Measurements from ENCODE around the gene ZNF267.

Gene ZNF267

DNA sequence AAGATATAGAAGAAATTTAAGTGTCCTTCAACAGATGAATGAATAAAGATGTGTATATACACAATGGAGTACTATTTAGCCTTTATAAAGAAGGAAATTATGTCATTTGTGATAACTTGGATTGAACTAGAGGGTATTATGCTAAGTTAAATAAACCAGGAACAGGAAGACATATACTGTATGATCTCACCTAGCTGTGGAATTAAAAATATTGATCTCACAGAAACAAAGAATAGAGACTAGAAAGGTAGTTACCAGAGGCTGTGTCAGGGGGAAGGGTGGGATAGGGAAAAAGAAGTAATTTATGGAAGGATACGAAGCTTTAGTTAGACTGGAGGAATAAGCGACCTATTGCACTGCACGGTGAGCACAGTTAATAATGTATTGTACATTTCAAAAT, 5.4 kb upstream of the ZNF267 start:
- Histone ChIP-seq H3K9ac (ENCODE audit: low read depth, low read length) (no peak overlapping the region), H4K20me1 (ENCODE audit: insufficient read depth, low read length) (no peaks in the 10 kb centered on the region), H3K27me3 (ENCODE audit: insufficient read depth, low read length, poor library complexity) (peaks cover 10% of the 10 kb centered on the region), H3K4me2 (ENCODE audit: insufficient read depth, low read length) (no peak overlapping the region), H2AFZ (ENCODE audit: low read depth, low read length) (no peak overlapping the region), H3K4me3 (ENCODE audit: low read depth in 1 of 2, low read length in 2 of 2) (no peak overlapping the region), H3K4me1 (ENCODE audit: insufficient read depth, low read length) (peaks cover 24% of the 10 kb centered on the region), H3K36me3 (ENCODE audit: insufficient read depth, low read length) (no peaks in the 10 kb centered on the region), H3K27ac (ENCODE audit: low read length) (no peak overlapping the region), H3K79me2 (ENCODE audit: insufficient read depth, low read length) (peaks cover 2% of the 10 kb centered on the region; the same call in 1 of the 2 replicates), H3K9me3 (ENCODE audit: insufficient read depth, low read length, severe bottlenecking) (no peaks in the 10 kb centered on the region)
- DNase-seq = no peak
- TF ChIP-seq, protein P1, sequence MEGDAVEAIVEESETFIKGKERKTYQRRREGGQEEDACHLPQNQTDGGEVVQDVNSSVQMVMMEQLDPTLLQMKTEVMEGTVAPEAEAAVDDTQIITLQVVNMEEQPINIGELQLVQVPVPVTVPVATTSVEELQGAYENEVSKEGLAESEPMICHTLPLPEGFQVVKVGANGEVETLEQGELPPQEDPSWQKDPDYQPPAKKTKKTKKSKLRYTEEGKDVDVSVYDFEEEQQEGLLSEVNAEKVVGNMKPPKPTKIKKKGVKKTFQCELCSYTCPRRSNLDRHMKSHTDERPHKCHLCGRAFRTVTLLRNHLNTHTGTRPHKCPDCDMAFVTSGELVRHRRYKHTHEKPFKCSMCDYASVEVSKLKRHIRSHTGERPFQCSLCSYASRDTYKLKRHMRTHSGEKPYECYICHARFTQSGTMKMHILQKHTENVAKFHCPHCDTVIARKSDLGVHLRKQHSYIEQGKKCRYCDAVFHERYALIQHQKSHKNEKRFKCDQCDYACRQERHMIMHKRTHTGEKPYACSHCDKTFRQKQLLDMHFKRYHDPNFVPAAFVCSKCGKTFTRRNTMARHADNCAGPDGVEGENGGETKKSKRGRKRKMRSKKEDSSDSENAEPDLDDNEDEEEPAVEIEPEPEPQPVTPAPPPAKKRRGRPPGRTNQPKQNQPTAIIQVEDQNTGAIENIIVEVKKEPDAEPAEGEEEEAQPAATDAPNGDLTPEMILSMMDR (IDR thresholded peaks at IDR 0.05; ENCODE audit: borderline replicate concordance, extremely low read depth, low read length, poor library complexity, severe bottlenecking) = no peak
- no peak for TF ChIP-seq EZH2 (IDR thresholded peaks at IDR 0.05; ENCODE audit: borderline replicate concordance, low read depth, low read length, severe bottlenecking)
- ATAC-seq (ENCODE audit: insufficient read depth, low read depth) = no peak

DNA sequence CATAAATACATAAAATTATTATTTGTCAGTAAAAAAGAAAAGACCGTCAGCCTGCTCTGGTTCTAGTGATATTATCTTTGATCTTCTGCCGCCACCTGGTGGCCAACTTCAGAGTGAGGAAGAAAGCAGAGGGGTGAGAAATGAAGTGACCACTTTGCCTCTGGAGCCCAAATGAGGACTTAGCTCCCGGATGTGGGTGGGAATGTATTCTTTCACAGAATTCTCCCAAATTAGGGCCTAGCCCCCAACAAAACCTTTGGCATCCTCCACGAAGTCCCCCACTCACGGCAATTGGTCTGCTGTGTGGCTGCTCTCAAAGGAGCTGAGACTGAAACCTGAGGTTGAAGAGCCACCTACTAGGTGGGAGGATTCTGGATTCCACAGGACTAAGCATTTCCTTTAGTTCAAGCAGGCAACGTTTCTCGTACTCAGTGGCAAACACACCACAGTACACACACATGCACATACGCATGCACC, 4.9 kb upstream of the ZNF267 start:
- Histone ChIP-seq H3K9me3 (ENCODE audit: insufficient read depth, low read length, severe bottlenecking) (no peaks in the 10 kb centered on the region), H3K79me2 (ENCODE audit: insufficient read depth, low read length) (peaks cover 5% of the 10 kb centered on the region), H4K20me1 (ENCODE audit: insufficient read depth, low read length) (no peaks in the 10 kb centered on the region), H3K4me3 (ENCODE audit: low read depth in 1 of 2, low read length in 2 of 2) (peak overlapping the region in 1 of 2 experiments; percentile 42; a peak in 2 of 4 replicates), H3K4me1 (ENCODE audit: insufficient read depth, low read length) (peaks cover 26% of the 10 kb centered on the region), H3K27me3 (ENCODE audit: insufficient read depth, low read length, poor library complexity) (peaks cover 7% of the 10 kb centered on the region), H3K27ac (ENCODE audit: low read length) (peak overlapping the region; percentile 62), H3K36me3 (ENCODE audit: insufficient read depth, low read length) (peaks cover under 1% of the 10 kb centered on the region; the same call in 1 of the 2 replicates), H2AFZ (ENCODE audit: low read depth, low read length) (peak overlapping the region; percentile 58), H3K9ac (ENCODE audit: low read depth, low read length) (peak overlapping the region; percentile 40), H3K4me2 (ENCODE audit: insufficient read depth, low read length) (peak overlapping the region; percentile 62)
- peak; percentile 72 for ATAC-seq (ENCODE audit: insufficient read depth, low read depth)
- peak; percentile 78 for DNase-seq
- TF ChIP-seq, protein P1 (IDR thresholded peaks at IDR 0.05; ENCODE audit: borderline replicate concordance, extremely low read depth, low read length, poor library complexity, severe bottlenecking) = peak; percentile 86
- TF ChIP-seq EZH2 (IDR thresholded peaks at IDR 0.05; ENCODE audit: borderline replicate concordance, low read depth, low read length, severe bottlenecking) = no peak

DNA sequence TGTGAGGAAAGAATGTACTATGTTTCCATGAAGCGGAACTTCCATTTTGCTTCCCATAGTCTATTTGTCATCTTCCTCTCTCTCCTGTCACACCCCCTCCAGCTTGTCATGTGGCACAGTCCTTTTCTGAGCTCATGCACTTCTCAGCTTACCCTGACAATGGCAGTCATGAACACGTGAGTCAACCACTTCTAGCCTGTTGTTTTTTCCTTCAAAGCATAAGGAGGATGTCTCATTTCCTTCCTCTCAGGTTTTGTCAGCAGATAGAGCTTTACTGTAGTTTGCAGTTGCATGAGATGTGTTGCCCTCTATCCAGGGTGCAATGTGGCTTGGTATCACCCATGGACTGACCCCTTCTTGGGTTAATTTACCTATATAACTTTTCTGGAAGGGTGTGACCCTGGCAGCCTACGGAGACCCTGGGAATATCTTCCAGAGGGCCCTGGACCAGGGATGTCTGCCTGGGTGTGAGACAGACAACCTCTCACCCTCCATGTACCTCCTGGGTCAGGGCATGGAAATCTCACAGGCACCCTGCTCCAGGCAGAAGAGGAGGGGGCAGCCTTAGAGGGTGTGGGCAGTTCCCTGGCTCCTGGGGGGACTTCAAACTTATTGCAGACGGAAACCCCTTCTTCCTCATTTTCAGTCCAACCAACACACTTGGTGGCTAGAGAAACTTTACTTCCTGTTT, 4.0 kb upstream of the ZNF267 start:
- Histone ChIP-seq H3K27ac (ENCODE audit: low read length) (peak overlapping the region; percentile 79), H3K9ac (ENCODE audit: low read depth, low read length) (peak overlapping the region; percentile 28), H3K79me2 (ENCODE audit: insufficient read depth, low read length) (peaks cover 14% of the 10 kb centered on the region), H3K36me3 (ENCODE audit: insufficient read depth, low read length) (peaks cover 4% of the 10 kb centered on the region; the same call in 1 of the 2 replicates), H4K20me1 (ENCODE audit: insufficient read depth, low read length) (peaks cover 1% of the 10 kb centered on the region; the same call in 1 of the 2 replicates), H3K27me3 (ENCODE audit: insufficient read depth, low read length, poor library complexity) (no peaks in the 10 kb centered on the region), H3K4me3 (ENCODE audit: low read depth in 1 of 2, low read length in 2 of 2) (0 out of 4 replicates have a peak overlapping the region, but pooled peaks of 1 of the 2 experiments have one; percentile 23), H2AFZ (ENCODE audit: low read depth, low read length) (peak overlapping the region; percentile 67), H3K9me3 (ENCODE audit: insufficient read depth, low read length, severe bottlenecking) (no peaks in the 10 kb centered on the region), H3K4me2 (ENCODE audit: insufficient read depth, low read length) (peak overlapping the region; percentile 62; the same call in 1 of the 2 replicates), H3K4me1 (ENCODE audit: insufficient read depth, low read length) (peaks cover 29% of the 10 kb centered on the region)
- ATAC-seq (ENCODE audit: insufficient read depth, low read depth) (peak; percentile 64), DNase-seq (peak; percentile 74)
- TF ChIP-seq, protein P1 (IDR thresholded peaks at IDR 0.05; ENCODE audit: borderline replicate concordance, extremely low read depth, low read length, poor library complexity, severe bottlenecking) = no peak
